ENCODE measurements around the gene EPHB1. TPM values are rescaled to one million over a fixed set of nuclear protein-coding genes. Genes with fewer than 3 reads are reported as not detected.

Gene EPHB1
- total RNA-seq, 1 donor from 2014 or later = 1.6 TPM

- TF ChIP-seq CTCF (IDR thresholded peaks at IDR 0.05) = no peak
- Histone ChIP-seq H3K4me1 (no peaks in the 10 kb centered on the region), H3K27ac (no peak overlapping the region), H3K9me3 (no peaks in the 10 kb centered on the region), H3K4me3 (no peak overlapping the region), H3K36me3 (no peaks in the 10 kb centered on the region), H3K27me3 (no peaks in the 10 kb centered on the region)
- intact Hi-C loops (cut with DNase I) = no loop called here
- DNase-seq (no peak), ATAC-seq (no peak)
Measured at GRCh38 chr3:135079095-135079494, 284.0 kb downstream of the EPHB1 start.

GRCh38 chr3:135081451-135081850, 286.4 kb downstream of the EPHB1 start:
- no peaks in the 10 kb centered on the region for H3K4me1 ChIP-seq

DNA sequence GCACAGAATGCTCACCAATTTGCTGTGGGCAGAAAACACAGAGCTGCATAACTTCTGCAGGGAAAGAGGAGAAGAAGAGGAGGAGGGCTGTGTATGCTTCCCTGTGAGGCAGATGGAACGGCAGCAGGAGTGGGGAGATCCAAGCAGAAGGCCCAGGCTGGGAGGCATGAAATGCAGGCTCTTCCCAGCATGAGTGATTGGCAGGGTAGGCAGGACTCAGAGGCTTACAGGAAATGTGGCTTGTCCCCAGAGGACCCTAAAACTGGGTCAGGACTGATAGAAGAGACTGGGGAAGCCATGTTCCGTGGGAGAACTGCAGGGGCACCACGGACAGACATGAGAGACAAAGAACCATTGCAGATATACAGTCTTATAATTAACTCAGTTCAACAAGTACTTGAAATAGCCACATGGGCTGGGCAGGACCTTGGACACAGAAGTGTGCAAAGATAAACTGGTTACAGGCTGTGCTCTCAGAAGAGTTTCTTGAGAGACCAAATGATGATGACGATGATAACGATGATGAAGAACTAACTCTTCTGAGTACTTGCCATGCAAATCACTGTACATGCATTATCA, 286.9 kb downstream of the EPHB1 start:
- Histone ChIP-seq H3K4me3 (no peak overlapping the region), H3K36me3 (no peaks in the 10 kb centered on the region), H3K27ac (no peak overlapping the region), H3K4me1 (no peaks in the 10 kb centered on the region), H3K9me3 (no peaks in the 10 kb centered on the region), H3K27me3 (no peaks in the 10 kb centered on the region)
- ATAC-seq (no peak), DNase-seq (no peak)
- no peak for TF ChIP-seq CTCF (IDR thresholded peaks at IDR 0.05)
- intact Hi-C loops (cut with DNase I) = no loop called here

More at GRCh38 chr3:135081451-135081850, 286.4 kb downstream of the EPHB1 start:
- intact Hi-C loops (cut with DNase I) = no loop called here
- ATAC-seq = no peak
- DNase-seq = no peak
- Histone ChIP-seq H3K27me3 (no peaks in the 10 kb centered on the region), H3K27ac (no peak overlapping the region), H3K9me3 (no peaks in the 10 kb centered on the region), H3K36me3 (no peaks in the 10 kb centered on the region), H3K4me3 (no peak overlapping the region)
- no peak for TF ChIP-seq CTCF (IDR thresholded peaks at IDR 0.05)

DNA sequence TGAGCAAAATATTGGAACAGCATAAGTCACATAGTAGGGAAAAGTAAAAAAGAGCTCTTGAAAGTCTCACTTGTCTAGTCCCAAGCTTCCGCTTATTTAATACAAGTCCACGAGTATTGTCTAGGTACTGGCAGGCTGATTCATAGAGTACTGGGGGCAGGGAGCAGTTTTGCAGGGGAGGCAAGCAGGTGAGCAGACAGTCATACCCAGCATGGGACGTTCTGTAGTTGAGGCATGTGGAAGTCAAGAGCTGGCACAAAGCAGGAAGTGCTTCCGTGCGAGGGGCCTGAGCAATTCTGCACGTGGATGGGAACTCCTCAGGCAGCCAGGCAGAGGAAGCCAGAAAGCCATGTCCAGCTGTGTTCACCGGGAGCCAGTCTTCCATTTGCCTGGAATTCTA, 287.6 kb downstream of the EPHB1 start:
- intact Hi-C loops (cut with DNase I) = no loop called here
- DNase-seq = no peak
- no peak for ATAC-seq

DNA sequence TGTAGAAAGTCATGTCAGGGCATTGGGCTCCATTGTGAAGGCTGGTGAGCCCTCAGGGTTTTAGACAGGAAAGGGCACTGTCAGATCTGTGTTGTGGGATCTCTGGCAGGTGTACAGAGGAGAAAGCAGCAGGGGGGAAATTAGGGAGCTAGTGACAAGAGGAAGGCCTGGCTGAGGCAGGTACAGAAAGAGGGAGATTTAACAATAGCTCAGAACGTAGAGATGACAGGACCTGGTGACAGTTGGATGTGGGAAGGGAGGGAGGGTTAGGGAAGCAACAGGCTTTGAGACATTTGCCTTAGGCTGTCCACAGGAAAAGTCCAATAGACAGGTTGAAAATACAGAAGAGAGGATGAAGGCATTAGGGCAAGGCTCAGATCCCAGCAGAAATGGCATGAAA, 288.1 kb downstream of the EPHB1 start:
- DNase-seq (no peak), ATAC-seq (no peak)
- no peak for TF ChIP-seq CTCF (IDR thresholded peaks at IDR 0.05)
- Histone ChIP-seq H3K4me3 (no peak overlapping the region), H3K27ac (no peak overlapping the region), H3K36me3 (no peaks in the 10 kb centered on the region), H3K9me3 (no peaks in the 10 kb centered on the region), H3K4me1 (no peaks in the 10 kb centered on the region), H3K27me3 (no peaks in the 10 kb centered on the region)
- intact Hi-C loops (cut with DNase I) = no loop called here

More for the DNA sequence above, 287.6 kb downstream of the EPHB1 start:
- H3K27ac ChIP-seq = no peak overlapping the region
- no peaks in the 10 kb centered on the region for H3K4me1 ChIP-seq
- no peaks in the 10 kb centered on the region for H3K36me3 ChIP-seq
- H3K9me3 ChIP-seq = no peaks in the 10 kb centered on the region
- TF ChIP-seq CTCF (IDR thresholded peaks at IDR 0.05) = no peak
- H3K4me3 ChIP-seq = no peak overlapping the region
- H3K27me3 ChIP-seq = no peaks in the 10 kb centered on the region

DNA sequence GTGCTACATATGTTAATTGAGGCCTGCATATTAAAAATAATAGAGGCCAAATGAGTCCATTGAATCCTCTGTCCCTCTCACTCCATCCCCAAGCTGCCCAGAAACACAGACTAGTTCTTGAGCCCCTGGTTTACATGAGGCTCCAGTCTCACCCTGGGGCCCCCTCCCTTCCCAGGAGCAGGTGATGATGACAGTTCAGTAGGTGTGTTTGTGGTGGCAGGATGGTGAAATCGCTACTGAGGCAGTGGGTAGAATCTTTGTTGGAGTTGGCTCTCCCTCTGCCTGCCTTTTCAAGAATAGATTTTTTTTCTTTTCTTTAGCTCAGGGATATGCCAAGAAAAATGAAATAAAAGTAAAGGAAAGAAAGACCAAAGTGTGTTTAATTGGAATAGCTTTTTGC, 288.7 kb downstream of the EPHB1 start:
- H3K9me3 ChIP-seq = no peaks in the 10 kb centered on the region
- TF ChIP-seq CTCF (IDR thresholded peaks at IDR 0.05) = no peak
- no peak overlapping the region for H3K4me3 ChIP-seq
- intact Hi-C loops (cut with DNase I) = no loop called here
- no peak for DNase-seq
- no peak overlapping the region for H3K27ac ChIP-seq
- no peaks in the 10 kb centered on the region for H3K36me3 ChIP-seq
- no peaks in the 10 kb centered on the region for H3K4me1 ChIP-seq
- no peak for ATAC-seq
- no peaks in the 10 kb centered on the region for H3K27me3 ChIP-seq

Measured in upper lobe of right lung (tissue), 1 donor.